NT2/D1 (cell line): ENCODE results near the gene CYP4F11.

ENCODE experiments used
- YY1 ChIP-seq: IDR thresholded peaks from 2 replicates; pipeline ENCODE4 v1.6.1; 2011; ENCODE audit not compliant: insufficient read length, insufficient read depth
- ZNF274 ChIP-seq: IDR thresholded peaks from 2 replicates; pipeline ENCODE4 v1.6.1; 2011; ENCODE audit warnings: mild to moderate bottlenecking, low read depth, low read length

GRCh38 chr19:15936950-15937349 is 2.6 kb upstream of the CYP4F11 start:
- TF ChIP-seq YY1: no peak
- no peak for TF ChIP-seq ZNF274
